ENCODE results near the gene MUC5AC.

DNA sequence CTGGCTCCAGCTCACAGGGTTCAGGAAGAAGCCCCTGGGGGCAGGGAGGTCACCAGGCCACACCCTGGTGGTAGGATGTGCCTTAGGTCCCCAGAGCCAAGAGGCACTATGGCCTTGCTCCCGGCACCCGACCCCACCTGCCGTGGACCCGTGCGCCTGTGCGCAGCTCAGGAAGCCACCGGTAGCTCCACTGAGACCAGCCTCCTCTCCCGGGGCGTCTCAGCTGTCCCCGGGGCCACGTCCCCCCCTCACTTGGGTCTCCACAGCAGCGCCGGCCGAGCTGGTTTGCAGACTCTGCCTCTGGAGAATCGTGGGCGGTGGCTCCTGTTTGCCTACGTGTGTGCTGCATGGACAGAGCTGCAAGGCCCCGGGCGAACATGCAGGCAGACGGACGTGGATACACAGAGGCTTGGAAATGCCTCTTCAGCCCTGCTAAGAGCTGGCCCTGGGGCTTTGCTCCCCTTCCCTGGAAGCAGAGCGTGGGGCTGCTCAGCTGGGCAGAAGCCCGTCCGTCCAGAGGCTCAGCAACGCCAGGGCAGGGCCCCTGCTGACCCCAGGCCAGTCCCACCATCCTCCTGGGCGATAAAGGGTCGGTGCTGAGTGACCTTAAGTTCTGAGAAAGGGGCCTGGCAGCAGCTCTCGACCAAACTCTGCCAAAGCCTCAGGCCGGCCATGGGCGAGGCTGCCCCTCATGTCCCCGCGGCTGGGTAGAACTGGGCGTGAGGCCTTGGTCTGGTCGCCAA lies 49.8 kb downstream of the MUC5AC start:
- no peak for TF ChIP-seq CTCF (IDR thresholded peaks at IDR 0.05)
- no peak for TF ChIP-seq POLR2A (IDR thresholded peaks at IDR 0.05)

All from heart left ventricle (tissue), 13 donors.